GM12878 (cell line): Measurements from ENCODE around the gene CNTN4. TPM values are rescaled to one million over a fixed set of nuclear protein-coding genes. Genes with fewer than 3 reads are reported as not detected.

ENCODE experiments used
- ATAC-seq: fragments of 200-7000 bp; cut with Tn5 transposase; 3 replicates; pipeline ENCODE4 v1.9.1; 2020; ENCODE audit warnings: mild to moderate bottlenecking, moderate library complexity
- BruUV-seq: library from RNA; stranded (reverse); fragments of 400-500 nt; replicated peaks from 2 replicates; lab custom pipeline; 2021; lab: Mats Ljungman, UMichigan
- CTCF ChIA-PET: fragments of 300-600 bp; sonication (Branson Sonifier 250); formaldehyde crosslinking; extraction: SDS; loops from one replicate; lab custom pipeline; 2021; ENCODE audit warnings: inconsistent platforms; lab: Yijun Ruan, JAX
- POLR2A ChIA-PET: fragments of 350-600 bp; formaldehyde crosslinking; extraction: SDS; loops from one replicate; lab custom pipeline; 2021; ENCODE audit warnings: inconsistent platforms; lab: Charles Lee
- RAD21 ChIA-PET: fragments of 300-600 bp; sonication (Branson Sonifier 250); formaldehyde crosslinking; loops from one replicate; lab custom pipeline; 2023; ENCODE audit warnings: antibody characterized with exemption; ENCODE audit not compliant: unreplicated experiment; lab: Charles Lee
- SMC1A ChIA-PET: fragments of 300-600 bp; sonication (Branson Sonifier 250); formaldehyde crosslinking; loops from one replicate; lab custom pipeline; 2023; ENCODE audit not compliant: unreplicated experiment, uncharacterized antibody; lab: Charles Lee
- DNase-seq: peaks from one replicate; pipeline ENCODE4 v3.0.0-alpha.2; 2011; ENCODE audit warnings: low read depth, low spot score
- FAIRE-seq: peaks from 3 replicates; lab custom pipeline; 2011; peaks lifted over from hg19 to GRCh38; lab: Jason Lieb, UNC
- H2AFZ ChIP-seq: 2 replicates; pipeline ENCODE4 v1.6.0; 2011; ENCODE audit warnings: low read depth, low read length, control low read depth; ENCODE audit not compliant: control insufficient read depth
- H3K27ac ChIP-seq: 2 replicates; pipeline ENCODE4 v1.5.1; 2011; ENCODE audit warnings: control low read depth; ENCODE audit not compliant: control insufficient read depth, insufficient read depth
- H3K27me3 ChIP-seq, 2 experiments: replicated peaks in 1 of 2; 2 replicates each; pipeline versions ENCODE4 v1.6.0 to v1.6.1; 2011; ENCODE audit warnings: low read length in 1 of 2; ENCODE audit not compliant: control insufficient read depth in 2 of 2, insufficient read depth in 2 of 2
- H3K36me3 ChIP-seq, 2 experiments: 2 replicates each; pipeline ENCODE4 v1.5.1; 2011; ENCODE audit warnings: low read length in 1 of 2; ENCODE audit not compliant: control insufficient read depth in 2 of 2, insufficient read depth in 2 of 2
- H3K4me1 ChIP-seq: 2 replicates; pipeline ENCODE4 v1.6.1; 2011; ENCODE audit warnings: mild to moderate bottlenecking, low read length, moderate library complexity, mixed read lengths; ENCODE audit not compliant: control insufficient read depth, insufficient read depth
- H3K4me2 ChIP-seq: 2 replicates; pipeline ENCODE4 v1.6.0; 2011; ENCODE audit warnings: control low read depth; ENCODE audit not compliant: control insufficient read depth, insufficient read depth
- H3K4me3 ChIP-seq: fragments of 200-600 bp; sonication (generic); 2 replicates; pipeline ENCODE4 v1.5.1; 2016
- H3K79me2 ChIP-seq: 2 replicates; pipeline ENCODE4 v1.6.0; 2011; ENCODE audit warnings: low read length; ENCODE audit not compliant: control insufficient read depth, insufficient read depth
- H3K9ac ChIP-seq: 2 replicates; pipeline ENCODE4 v1.8.0; 2011; ENCODE audit warnings: low read length, control low read depth, mixed read lengths; ENCODE audit not compliant: control insufficient read depth, insufficient read depth
- H3K9me3 ChIP-seq: replicated peaks from 3 replicates; pipeline ENCODE4 v1.5.1; 2011; ENCODE audit warnings: mild to moderate bottlenecking, low read length; ENCODE audit not compliant: control insufficient read depth, insufficient read depth
- H4K20me1 ChIP-seq: 2 replicates; pipeline ENCODE4 v1.6.0; 2011; ENCODE audit not compliant: control insufficient read depth, insufficient read depth
- BACH1 ChIP-seq: fragments of 450-650 bp; IDR thresholded peaks from 2 replicates; pipeline ENCODE4 v1.6.1; 2017; ENCODE audit warnings: mild to moderate bottlenecking, borderline replicate concordance
- CBX5 ChIP-seq: sonication (generic); IDR thresholded peaks from 2 replicates; pipeline ENCODE4 v1.6.1; 2016; ENCODE audit warnings: low read depth, moderate library complexity, mild to moderate bottlenecking, inconsistent platforms
- EED ChIP-seq: sonication (generic); IDR thresholded peaks from 2 replicates; pipeline ENCODE4 v1.6.1; 2016; ENCODE audit warnings: antibody characterized with exemption, low read depth
- JUNB ChIP-seq: IDR thresholded peaks from 2 replicates; pipeline ENCODE4 v1.6.1; 2016; ENCODE audit warnings: antibody characterized with exemption, mild to moderate bottlenecking
- NBN ChIP-seq: fragments of 450-650 bp; IDR thresholded peaks from 2 replicates; pipeline ENCODE4 v1.6.1; 2016
- TCF12 ChIP-seq: IDR thresholded peaks from 2 replicates; pipeline ENCODE4 v1.6.1; 2011; ENCODE audit warnings: low read depth, mild to moderate bottlenecking, low read length
- ZNF207 ChIP-seq: fragments of 450-650 bp; IDR thresholded peaks from 2 replicates; pipeline ENCODE4 v1.6.1; 2014; ENCODE audit warnings: antibody characterized with exemption, mild to moderate bottlenecking, borderline replicate concordance
- WGBS: methylation state at CpG from one replicate; pipeline ENCODE4 v1.1.6; 2016; ENCODE audit warnings: low lambda C conversion rate; ENCODE audit not compliant: insufficient replicate concordance, insufficient coverage; ENCODE audit errors: missing lambda C conversion rate; 5-methylcytosine and 5-hydroxymethylcytosine counted together
- in situ Hi-C: fragments of 300-500 bp; cut with MboI; formaldehyde crosslinking; loops from 9 replicates; pipeline ENCODE4 v1.14.3; 2018; ENCODE audit warnings: mixed read lengths
- intact Hi-C: fragments of 100-400 bp; cut with micrococcal nuclease; formaldehyde crosslinking; loops from one replicate; pipeline ENCODE4 v1.14.2; 2022; ENCODE audit not compliant: unreplicated experiment
- polyA plus RNA-seq, 11 experiments: library from polyadenylated mRNA; depleted of rRNA in 4 of 11; unstranded in 6 of 11; stranded (reverse) in 5 of 11; fragments of >200 nt; fragmentation: Nextera tagmentation in 4 of 11; fragmentation: Illumina TruSeq in 1 of 11; extraction: Ambion mirVana in 4 of 11; extraction: Trizol in 1 of 11; gene quantifications; 1 replicate in 1 of 11; 2 replicates in 10 of 11; pipeline versions ENCODE4 v1.2.1 to v1.2.3, GENCODE V29; 2011 to 2016; ENCODE audit warnings: inconsistent platforms in 2 of 11, missing spikeins in 2 of 11, low read depth in 1 of 11
- total RNA-seq, 4 experiments: library from RNA; depleted of rRNA in 3 of 4; stranded (reverse); fragments of >200 nt in 3 of 4; fragmentation: Illumina TruSeq in 1 of 4; extraction: Trizol in 1 of 4; gene quantifications; 2 replicates each; pipeline versions ENCODE4 v1.2.1 to v1.2.3, GENCODE V29; 2013 to 2021
- TF ChIP-seq, protein P1 (sequence below): fragments of 450-650 bp; IDR thresholded peaks from 2 replicates; pipeline ENCODE4 v1.6.1; 2017; ENCODE audit warnings: antibody characterized with exemption, mild to moderate bottlenecking, moderate library complexity
- TF ChIP-seq, protein P2 (sequence below): IDR thresholded peaks from 2 replicates; pipeline ENCODE4 v1.6.1; 2011; ENCODE audit warnings: low read depth, mild to moderate bottlenecking, low read length, moderate library complexity, borderline replicate concordance; ENCODE audit errors: extremely low read depth
- TF ChIP-seq, protein P3 (sequence below): IDR thresholded peaks from 2 replicates; pipeline ENCODE4 v1.6.1; 2011; ENCODE audit warnings: borderline replicate concordance, low read depth, mild to moderate bottlenecking, moderate library complexity, mixed read lengths, low read length; ENCODE audit not compliant: insufficient read depth; ENCODE audit errors: extremely low read length
- TF ChIP-seq, protein P4 (sequence below): IDR thresholded peaks from 2 replicates; pipeline ENCODE4 v1.6.1; 2012; ENCODE audit warnings: low read depth, low read length, improper control_type of control experiment
- TF ChIP-seq, protein P5 (sequence below): fragments of 150-350 bp; IDR thresholded peaks from 2 replicates; pipeline ENCODE4 v1.6.1; 2016; ENCODE audit warnings: low read depth, low read length

CNTN4 gene
- total and polyA plus RNA-seq, 10 of the 15 experiments (the other 5 are each of a cell fraction or from before 2014, with no cell fraction given), result 0.05 to 0.43 (median 0.15) TPM; not detected in 1

GRCh38 chr3:2888592-2888991, 789.9 kb downstream of the CNTN4 start:
- CTCF ChIA-PET, result no interaction called here
- H3K4me2 ChIP-seq, result no peak overlapping the region
- no peak for FAIRE-seq
- TF ChIP-seq, protein P1, sequence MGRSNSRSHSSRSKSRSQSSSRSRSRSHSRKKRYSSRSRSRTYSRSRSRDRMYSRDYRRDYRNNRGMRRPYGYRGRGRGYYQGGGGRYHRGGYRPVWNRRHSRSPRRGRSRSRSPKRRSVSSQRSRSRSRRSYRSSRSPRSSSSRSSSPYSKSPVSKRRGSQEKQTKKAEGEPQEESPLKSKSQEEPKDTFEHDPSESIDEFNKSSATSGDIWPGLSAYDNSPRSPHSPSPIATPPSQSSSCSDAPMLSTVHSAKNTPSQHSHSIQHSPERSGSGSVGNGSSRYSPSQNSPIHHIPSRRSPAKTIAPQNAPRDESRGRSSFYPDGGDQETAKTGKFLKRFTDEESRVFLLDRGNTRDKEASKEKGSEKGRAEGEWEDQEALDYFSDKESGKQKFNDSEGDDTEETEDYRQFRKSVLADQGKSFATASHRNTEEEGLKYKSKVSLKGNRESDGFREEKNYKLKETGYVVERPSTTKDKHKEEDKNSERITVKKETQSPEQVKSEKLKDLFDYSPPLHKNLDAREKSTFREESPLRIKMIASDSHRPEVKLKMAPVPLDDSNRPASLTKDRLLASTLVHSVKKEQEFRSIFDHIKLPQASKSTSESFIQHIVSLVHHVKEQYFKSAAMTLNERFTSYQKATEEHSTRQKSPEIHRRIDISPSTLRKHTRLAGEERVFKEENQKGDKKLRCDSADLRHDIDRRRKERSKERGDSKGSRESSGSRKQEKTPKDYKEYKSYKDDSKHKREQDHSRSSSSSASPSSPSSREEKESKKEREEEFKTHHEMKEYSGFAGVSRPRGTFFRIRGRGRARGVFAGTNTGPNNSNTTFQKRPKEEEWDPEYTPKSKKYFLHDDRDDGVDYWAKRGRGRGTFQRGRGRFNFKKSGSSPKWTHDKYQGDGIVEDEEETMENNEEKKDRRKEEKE, result no peak
- TF ChIP-seq ZNF207, result no peak
- TF ChIP-seq TCF12, result no peak
- TF ChIP-seq, protein P2, sequence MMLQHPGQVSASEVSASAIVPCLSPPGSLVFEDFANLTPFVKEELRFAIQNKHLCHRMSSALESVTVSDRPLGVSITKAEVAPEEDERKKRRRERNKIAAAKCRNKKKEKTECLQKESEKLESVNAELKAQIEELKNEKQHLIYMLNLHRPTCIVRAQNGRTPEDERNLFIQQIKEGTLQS, result no peak
- no peak for TF ChIP-seq BACH1
- TF ChIP-seq, protein P3, sequence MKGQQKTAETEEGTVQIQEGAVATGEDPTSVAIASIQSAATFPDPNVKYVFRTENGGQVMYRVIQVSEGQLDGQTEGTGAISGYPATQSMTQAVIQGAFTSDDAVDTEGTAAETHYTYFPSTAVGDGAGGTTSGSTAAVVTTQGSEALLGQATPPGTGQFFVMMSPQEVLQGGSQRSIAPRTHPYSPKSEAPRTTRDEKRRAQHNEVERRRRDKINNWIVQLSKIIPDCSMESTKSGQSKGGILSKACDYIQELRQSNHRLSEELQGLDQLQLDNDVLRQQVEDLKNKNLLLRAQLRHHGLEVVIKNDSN, result no peak
- TF ChIP-seq, protein P4, sequence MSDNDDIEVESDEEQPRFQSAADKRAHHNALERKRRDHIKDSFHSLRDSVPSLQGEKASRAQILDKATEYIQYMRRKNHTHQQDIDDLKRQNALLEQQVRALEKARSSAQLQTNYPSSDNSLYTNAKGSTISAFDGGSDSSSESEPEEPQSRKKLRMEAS, result no peak
- TF ChIP-seq JUNB, result no peak
- TF ChIP-seq EED, result no peak
- no peak for TF ChIP-seq NBN
- TF ChIP-seq, protein P5, sequence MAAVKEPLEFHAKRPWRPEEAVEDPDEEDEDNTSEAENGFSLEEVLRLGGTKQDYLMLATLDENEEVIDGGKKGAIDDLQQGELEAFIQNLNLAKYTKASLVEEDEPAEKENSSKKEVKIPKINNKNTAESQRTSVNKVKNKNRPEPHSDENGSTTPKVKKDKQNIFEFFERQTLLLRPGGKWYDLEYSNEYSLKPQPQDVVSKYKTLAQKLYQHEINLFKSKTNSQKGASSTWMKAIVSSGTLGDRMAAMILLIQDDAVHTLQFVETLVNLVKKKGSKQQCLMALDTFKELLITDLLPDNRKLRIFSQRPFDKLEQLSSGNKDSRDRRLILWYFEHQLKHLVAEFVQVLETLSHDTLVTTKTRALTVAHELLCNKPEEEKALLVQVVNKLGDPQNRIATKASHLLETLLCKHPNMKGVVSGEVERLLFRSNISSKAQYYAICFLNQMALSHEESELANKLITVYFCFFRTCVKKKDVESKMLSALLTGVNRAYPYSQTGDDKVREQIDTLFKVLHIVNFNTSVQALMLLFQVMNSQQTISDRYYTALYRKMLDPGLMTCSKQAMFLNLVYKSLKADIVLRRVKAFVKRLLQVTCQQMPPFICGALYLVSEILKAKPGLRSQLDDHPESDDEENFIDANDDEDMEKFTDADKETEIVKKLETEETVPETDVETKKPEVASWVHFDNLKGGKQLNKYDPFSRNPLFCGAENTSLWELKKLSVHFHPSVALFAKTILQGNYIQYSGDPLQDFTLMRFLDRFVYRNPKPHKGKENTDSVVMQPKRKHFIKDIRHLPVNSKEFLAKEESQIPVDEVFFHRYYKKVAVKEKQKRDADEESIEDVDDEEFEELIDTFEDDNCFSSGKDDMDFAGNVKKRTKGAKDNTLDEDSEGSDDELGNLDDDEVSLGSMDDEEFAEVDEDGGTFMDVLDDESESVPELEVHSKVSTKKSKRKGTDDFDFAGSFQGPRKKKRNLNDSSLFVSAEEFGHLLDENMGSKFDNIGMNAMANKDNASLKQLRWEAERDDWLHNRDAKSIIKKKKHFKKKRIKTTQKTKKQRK, result no peak
- no peak for TF ChIP-seq CBX5
- no peak overlapping the region for H3K27ac ChIP-seq
- SMC1A ChIA-PET, result interaction anchor here (1.3 kb wide), 1 partner anchor 11 kb away, joined by 5 read pairs; no protein-coding TSS in a partner anchor
- DNase-seq, result no peak
- 0% methylated on average over 2 of the region's 2 CpGs for WGBS
- no peak overlapping the region for H3K9ac ChIP-seq
- no TSS peak for BruUV-seq
- H3K4me3 ChIP-seq, result no peak overlapping the region
- H3K36me3 ChIP-seq, result no peaks in the 10 kb centered on the region
- H2AFZ ChIP-seq, result no peak overlapping the region
- no peak for ATAC-seq
- no peaks in the 10 kb centered on the region for H3K4me1 ChIP-seq
- RAD21 ChIA-PET, result interaction anchor here (0.7 kb wide), 1 partner anchor 34 kb away, joined by 4 read pairs; no protein-coding TSS in a partner anchor
- no peaks in the 10 kb centered on the region for H3K9me3 ChIP-seq
- H3K79me2 ChIP-seq, result no peaks in the 10 kb centered on the region
- H4K20me1 ChIP-seq, result no peaks in the 10 kb centered on the region
- in situ Hi-C loops (no loop called here), intact Hi-C loops (no loop called here)
- POLR2A ChIA-PET, result no interaction called here
- no peaks in the 10 kb centered on the region; a peak in 1 of 4 replicates for H3K27me3 ChIP-seq
